ENCODE data around the gene PEX16.

The PEX16 gene

GRCh38 chr11:45885921-45886721 lies 31.6 kb downstream of the PEX16 start:
- TF ChIP-seq POLR2AphosphoS5 (IDR thresholded peaks at IDR 0.05; ENCODE audit: borderline replicate concordance, low read depth, low read length) (no peak), EZH2 (IDR thresholded peaks at IDR 0.05) (no peak), FOXP2 (optimal IDR thresholded peaks at IDR 0.05; ENCODE audit: control extremely low read depth, extremely low read length, insufficient read depth) (no peak)
- no peaks in the 10 kb centered on the region for H3K36me3 ChIP-seq (ENCODE audit: insufficient read depth, low read length)
- H3K9ac ChIP-seq (ENCODE audit: insufficient read length): no peak overlapping the region
- no peak overlapping the region for H3K27ac ChIP-seq
- peak overlapping the region; percentile 72 for H3K4me3 ChIP-seq
- DNase-seq (ENCODE audit: low read depth, low spot score): no peak
- H3K9me3 ChIP-seq (ENCODE audit: low read depth, low read length): no peaks in the 10 kb centered on the region

GRCh38 chr11:45885274-45885920 lies 32.3 kb downstream of the PEX16 start, which contains the start of gene MAPK8IP1:
Gene MAPK8IP1 (plus strand): TSS chr11:45885651. CDS start chr11:45885821, 170 bp downstream.
- H3K9ac ChIP-seq (ENCODE audit: insufficient read length): no peak within 1 kb of the TSS
- no peaks in the 10 kb centered on the region; the same call in 1 of the 2 replicates for H3K36me3 ChIP-seq (ENCODE audit: insufficient read depth, low read length)
- H3K9me3 ChIP-seq (ENCODE audit: low read depth, low read length): no peaks in the 10 kb centered on the region
- peak within 1 kb of the TSS; percentile 72 for H3K4me3 ChIP-seq
- TF ChIP-seq FOXP2 (optimal IDR thresholded peaks at IDR 0.05; ENCODE audit: control extremely low read depth, extremely low read length, insufficient read depth): no peak
- TF ChIP-seq POLR2AphosphoS5 (IDR thresholded peaks at IDR 0.05; ENCODE audit: borderline replicate concordance, low read depth, low read length): no peak
- TF ChIP-seq EZH2 (IDR thresholded peaks at IDR 0.05): no peak
- no peak within 1 kb of the TSS for H3K27ac ChIP-seq
- no peak for DNase-seq (ENCODE audit: low read depth, low spot score)

DNA sequence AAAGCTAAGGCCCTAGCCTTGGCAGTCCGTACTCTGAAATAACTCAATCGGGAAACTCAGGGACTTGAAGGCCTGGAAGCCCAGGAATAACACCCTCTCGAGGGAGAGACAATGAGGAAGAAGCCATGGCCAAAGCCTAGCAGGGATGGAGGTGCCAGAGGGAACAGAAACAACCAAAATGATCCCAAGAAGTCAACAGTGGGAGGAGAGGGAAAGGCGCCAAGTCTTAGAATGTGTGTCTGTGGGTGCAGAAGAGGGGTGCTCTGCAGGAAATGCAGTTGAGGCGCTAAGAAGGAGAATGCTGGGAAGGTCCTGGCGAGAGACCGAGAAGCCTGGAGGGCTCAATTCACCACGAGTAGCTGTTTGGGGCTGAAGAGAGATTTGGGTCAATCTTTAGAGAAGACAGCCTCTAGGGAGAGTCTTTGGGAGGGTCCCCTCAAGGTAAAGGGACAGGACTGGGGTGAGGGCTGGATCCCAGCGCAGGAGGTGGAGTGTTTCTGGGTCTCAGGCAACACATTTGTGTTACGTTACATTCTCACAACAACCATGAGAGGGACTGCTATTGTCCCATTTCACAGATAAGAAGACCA lies 33.0 kb downstream of the PEX16 start:
- DNase-seq (ENCODE audit: low read depth, low spot score): no peak
- H3K9ac ChIP-seq (ENCODE audit: insufficient read length): no peak overlapping the region
- no peak overlapping the region for H3K27ac ChIP-seq
- no peak for TF ChIP-seq FOXP2 (optimal IDR thresholded peaks at IDR 0.05; ENCODE audit: control extremely low read depth, extremely low read length, insufficient read depth)
- no peak for TF ChIP-seq EZH2 (IDR thresholded peaks at IDR 0.05)
- no peak for TF ChIP-seq POLR2AphosphoS5 (IDR thresholded peaks at IDR 0.05; ENCODE audit: borderline replicate concordance, low read depth, low read length)
- no peaks in the 10 kb centered on the region for H3K9me3 ChIP-seq (ENCODE audit: low read depth, low read length)
- no peaks in the 10 kb centered on the region; the same call in 1 of the 2 replicates for H3K36me3 ChIP-seq (ENCODE audit: insufficient read depth, low read length)
- no peak overlapping the region for H3K4me3 ChIP-seq

- no peak for TF ChIP-seq POLR2AphosphoS5 (IDR thresholded peaks at IDR 0.05; ENCODE audit: borderline replicate concordance, low read depth, low read length)
- Histone ChIP-seq H3K9me3 (ENCODE audit: low read depth, low read length) (no peaks in the 10 kb centered on the region), H3K36me3 (ENCODE audit: insufficient read depth, low read length) (peaks cover 7% of the 10 kb centered on the region), H3K27ac (no peak overlapping the region), H3K4me3 (no peak overlapping the region), H3K9ac (ENCODE audit: insufficient read length) (no peak overlapping the region)
- no peak for DNase-seq (ENCODE audit: low read depth, low spot score)
These were observed 35.8 kb downstream of the PEX16 start for GRCh38 chr11:45881708-45882368.

DNA sequence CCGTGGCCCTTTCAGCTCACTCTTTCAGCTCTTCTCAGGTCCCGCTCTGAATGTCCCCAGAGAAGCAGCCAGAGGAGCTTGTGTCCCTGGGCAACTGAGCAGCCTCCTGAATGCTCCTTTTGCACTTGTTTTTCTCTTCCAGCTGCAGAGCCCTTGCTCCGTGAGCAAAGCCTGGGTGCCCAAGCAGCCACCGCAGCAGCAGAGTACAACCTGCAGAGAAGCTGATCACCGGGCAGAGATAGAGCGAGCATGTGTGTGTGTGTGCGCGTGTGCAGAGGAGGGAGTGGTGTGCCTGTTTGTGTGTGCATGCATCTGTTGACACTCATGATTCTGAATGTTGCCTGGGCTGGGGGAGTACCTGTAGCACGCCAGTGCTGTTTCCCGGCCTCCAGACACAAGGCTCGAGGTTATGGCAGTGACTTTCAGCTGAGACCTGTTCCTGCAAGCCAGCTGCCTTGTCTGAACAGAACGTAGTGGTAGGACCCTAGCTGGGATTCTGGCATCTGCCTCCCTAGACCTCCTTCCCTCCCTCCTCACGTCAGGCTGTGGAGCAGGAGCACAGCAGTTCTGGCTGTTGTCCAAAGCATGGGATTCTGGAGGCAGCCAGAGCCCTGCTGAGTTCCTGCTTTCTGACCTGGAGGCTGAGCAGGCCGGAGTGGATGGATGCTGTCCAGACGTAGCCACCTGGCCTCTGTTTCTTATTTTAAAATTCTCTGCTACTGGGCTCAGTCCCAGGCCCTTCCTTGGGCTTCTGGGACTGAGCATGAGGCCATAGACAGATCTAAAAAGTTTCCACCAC lies 36.7 kb downstream of the PEX16 start:
- Histone ChIP-seq H3K4me3 (no peak overlapping the region), H3K9ac (ENCODE audit: insufficient read length) (no peak overlapping the region), H3K27ac (no peak overlapping the region), H3K9me3 (ENCODE audit: low read depth, low read length) (no peaks in the 10 kb centered on the region), H3K36me3 (ENCODE audit: insufficient read depth, low read length) (peaks cover 7% of the 10 kb centered on the region)
- no peak for TF ChIP-seq POLR2AphosphoS5 (IDR thresholded peaks at IDR 0.05; ENCODE audit: borderline replicate concordance, low read depth, low read length)
- no peak for TF ChIP-seq FOXP2 (optimal IDR thresholded peaks at IDR 0.05; ENCODE audit: control extremely low read depth, extremely low read length, insufficient read depth)
- TF ChIP-seq EZH2 (IDR thresholded peaks at IDR 0.05): no peak
- no peak for DNase-seq (ENCODE audit: low read depth, low spot score)

- no peak for DNase-seq (ENCODE audit: low read depth, low spot score)
- H3K27ac ChIP-seq: no peak overlapping the region
- no peak overlapping the region for H3K4me3 ChIP-seq
- TF ChIP-seq POLR2AphosphoS5 (IDR thresholded peaks at IDR 0.05; ENCODE audit: borderline replicate concordance, low read depth, low read length): no peak
- no peak for TF ChIP-seq EZH2 (IDR thresholded peaks at IDR 0.05)
- TF ChIP-seq FOXP2 (optimal IDR thresholded peaks at IDR 0.05; ENCODE audit: control extremely low read depth, extremely low read length, insufficient read depth): no peak
- H3K9ac ChIP-seq (ENCODE audit: insufficient read length): no peak overlapping the region
- peaks cover 11% of the 10 kb centered on the region for H3K36me3 ChIP-seq (ENCODE audit: insufficient read depth, low read length)
- no peaks in the 10 kb centered on the region for H3K9me3 ChIP-seq (ENCODE audit: low read depth, low read length)
These were observed 37.6 kb downstream of the PEX16 start for GRCh38 chr11:45879803-45880686.

DNA sequence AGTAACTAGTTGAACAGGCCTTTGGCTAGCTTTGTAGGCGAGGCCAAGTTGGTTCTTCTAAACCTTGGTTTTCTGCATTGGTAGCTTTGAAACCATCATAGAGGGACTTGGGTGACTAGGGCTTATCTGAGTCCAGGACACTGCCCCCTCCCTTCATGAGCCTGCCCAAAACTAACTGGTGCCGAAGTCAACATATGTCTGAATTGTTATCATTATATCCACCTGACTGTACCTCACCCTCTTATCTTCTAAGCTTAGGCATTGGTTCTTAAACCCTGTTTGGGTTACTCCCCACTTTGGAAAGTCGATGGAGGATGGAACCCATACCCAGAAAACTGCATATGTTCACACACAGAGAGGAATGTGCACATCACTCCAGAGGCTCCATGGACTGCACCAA lies 39.8 kb downstream of the PEX16 start:
- no peaks in the 10 kb centered on the region for H3K9me3 ChIP-seq (ENCODE audit: low read depth, low read length)
- DNase-seq (ENCODE audit: low read depth, low spot score): no peak
- TF ChIP-seq POLR2AphosphoS5 (IDR thresholded peaks at IDR 0.05; ENCODE audit: borderline replicate concordance, low read depth, low read length) (no peak), FOXP2 (optimal IDR thresholded peaks at IDR 0.05; ENCODE audit: control extremely low read depth, extremely low read length, insufficient read depth) (no peak), EZH2 (IDR thresholded peaks at IDR 0.05) (no peak)
- H3K4me3 ChIP-seq: no peak overlapping the region
- H3K9ac ChIP-seq (ENCODE audit: insufficient read length): no peak overlapping the region
- H3K36me3 ChIP-seq (ENCODE audit: insufficient read depth, low read length): peaks cover 18% of the 10 kb centered on the region
- H3K27ac ChIP-seq: no peak overlapping the region

Data from SK-N-MC (cell line).